ENCODE data around the gene WFIKKN1.
A peak's percentile ranks its signal among the peaks of the same experiment; 100 is the strongest.

The WFIKKN1 gene

GRCh38 chr16:658679-659571, 28.1 kb downstream of the WFIKKN1 start:
- DNase-seq: no peak

GRCh38 chr16:659618-660017, 28.8 kb downstream of the WFIKKN1 start:
- DNase-seq: no peak

GRCh38 chr16:660132-660458, 29.3 kb downstream of the WFIKKN1 start:
- DNase-seq: no peak

- peak in 4 of 5 experiments; percentile 49 to 70 (median 57) for DNase-seq
Measured at GRCh38 chr16:660459-661183, 29.8 kb downstream of the WFIKKN1 start.

GRCh38 chr16:661184-661821, 30.5 kb downstream of the WFIKKN1 start:
- no peak for DNase-seq

GRCh38 chr16:662095-662494, 31.3 kb downstream of the WFIKKN1 start:
- DNase-seq: no peak

GRCh38 chr16:662597-662996, 31.8 kb downstream of the WFIKKN1 start:
- DNase-seq: no peak

- no peak for DNase-seq
Measured at GRCh38 chr16:666572-666971, 35.8 kb downstream of the WFIKKN1 start.

- no peak for DNase-seq
Measured at GRCh38 chr16:667113-667779, 36.5 kb downstream of the WFIKKN1 start.

GRCh38 chr16:667780-668518, 37.2 kb downstream of the WFIKKN1 start, which contains the start of gene RHOT2:
Gene RHOT2, plus strand, starts transcription at chr16:668132. Its CDS starts 68 bp downstream, at chr16:668200.
- DNase-seq: peak; percentile 77 to 95 (median 87)

- no peak for DNase-seq
Measured at GRCh38 chr16:668519-669171, 37.9 kb downstream of the WFIKKN1 start.

- DNase-seq: no peak
Measured at GRCh38 chr16:669666-670065, 38.9 kb downstream of the WFIKKN1 start.

GRCh38 chr16:670485-671352, 39.9 kb downstream of the WFIKKN1 start:
- DNase-seq: no peak

GRCh38 chr16:671353-672131, 40.8 kb downstream of the WFIKKN1 start:
- DNase-seq: no peak

- DNase-seq: no peak
Measured at GRCh38 chr16:672371-672770, 41.6 kb downstream of the WFIKKN1 start.

GRCh38 chr16:672851-673250, 42.1 kb downstream of the WFIKKN1 start:
- no peak for DNase-seq

GRCh38 chr16:673399-673991, 42.7 kb downstream of the WFIKKN1 start:
- DNase-seq: no peak

GRCh38 chr16:674214-674881, 43.6 kb downstream of the WFIKKN1 start:
- no peak for DNase-seq
